HTR-8/SVneo (cell line): Measurements from ENCODE around the gene SRGAP3.
"Not testable (repeated sequence)": the region's sequence is repeated elsewhere in the genome, so short reads cannot be mapped to it uniquely, and the experiment has no call there.

Experiments
- DNase-seq: peaks from one replicate; pipeline ENCODE4 v3.0.0; 2011; ENCODE audit warnings: low spot score, mixed read lengths; ENCODE audit not compliant: insufficient read length
- FAIRE-seq: peaks from 2 replicates; lab custom pipeline; 2011; peaks lifted over from hg19 to GRCh38; lab: Jason Lieb, UNC

Gene SRGAP3

GRCh38 chr3:9249273-9250192, at the start of gene SRGAP3:
Gene SRGAP3 (minus strand): TSS chr3:9249646. CDS start chr3:9248951, 695 bp downstream.
- peak; percentile 92 for DNase-seq
- FAIRE-seq: peak; percentile 74

GRCh38 chr3:9298236-9298635, 48.8 kb upstream of the SRGAP3 start:
- DNase-seq (no peak), FAIRE-seq (no peak)

GRCh38 chr3:9296241-9296640, 46.8 kb upstream of the SRGAP3 start:
- FAIRE-seq (no peak), DNase-seq (no peak)

GRCh38 chr3:9295007-9295406, 45.6 kb upstream of the SRGAP3 start:
- FAIRE-seq: no peak
- no peak for DNase-seq

- not testable (repeated sequence) for DNase-seq, FAIRE-seq
Observed at GRCh38 chr3:9293953-9294352, 44.5 kb upstream of the SRGAP3 start.

GRCh38 chr3:9293076-9293475, 43.6 kb upstream of the SRGAP3 start:
- FAIRE-seq: no peak

GRCh38 chr3:9292516-9292915, 43.1 kb upstream of the SRGAP3 start:
- no peak for DNase-seq
- FAIRE-seq: no peak

More at GRCh38 chr3:9293076-9293475, 43.6 kb upstream of the SRGAP3 start:
- no peak for DNase-seq

- DNase-seq: no peak
- FAIRE-seq: no peak
Observed at GRCh38 chr3:9291821-9292410, 42.5 kb upstream of the SRGAP3 start.

GRCh38 chr3:9290566-9290965, 41.1 kb upstream of the SRGAP3 start:
- DNase-seq: no peak
- FAIRE-seq: no peak

- DNase-seq, FAIRE-seq: not testable (repeated sequence)
Observed at GRCh38 chr3:9281533-9281932, 32.1 kb upstream of the SRGAP3 start.

- FAIRE-seq (no peak), DNase-seq (no peak)
Observed at GRCh38 chr3:9280451-9281219, 31.2 kb upstream of the SRGAP3 start.

- DNase-seq: no peak
- no peak for FAIRE-seq
Observed at GRCh38 chr3:9279966-9280365, 30.5 kb upstream of the SRGAP3 start.

GRCh38 chr3:9278498-9278897, 29.1 kb upstream of the SRGAP3 start:
- FAIRE-seq: no peak
- DNase-seq: no peak

GRCh38 chr3:9278085-9278484, 28.6 kb upstream of the SRGAP3 start:
- no peak for DNase-seq
- no peak for FAIRE-seq

- DNase-seq (no peak), FAIRE-seq (no peak)
Observed at GRCh38 chr3:9276761-9277370, 27.4 kb upstream of the SRGAP3 start.

- FAIRE-seq (no peak), DNase-seq (no peak)
Observed at GRCh38 chr3:9271903-9272302, 22.5 kb upstream of the SRGAP3 start.

GRCh38 chr3:9270704-9271103, 21.3 kb upstream of the SRGAP3 start:
- DNase-seq: no peak
- FAIRE-seq: no peak

- FAIRE-seq: no peak
- DNase-seq: no peak
Observed at GRCh38 chr3:9266716-9267115, 17.3 kb upstream of the SRGAP3 start.

GRCh38 chr3:9260305-9260704, 10.9 kb upstream of the SRGAP3 start:
- FAIRE-seq (no peak), DNase-seq (no peak)

- DNase-seq (no peak), FAIRE-seq (no peak)
Observed at GRCh38 chr3:9257092-9257491, 7.6 kb upstream of the SRGAP3 start.
